Lower leg skin (tissue), 4 donors: ENCODE data around the gene LALBA. TPM values are rescaled to one million over a fixed set of nuclear protein-coding genes. Genes with fewer than 3 reads are reported as not detected.

Experiments used
- DNase-seq, 2 donors: peaks; one replicate each; pipeline ENCODE4 v3.0.0-alpha.2; 2019; ENCODE audit warnings: low spot score in 2 of 2
- H3K4me3 ChIP-seq: fragments of 200-600 bp; sonication (generic); 2 replicates; pipeline ENCODE4 v1.5.1; 2017; ENCODE audit warnings: mild to moderate bottlenecking, low read depth; ENCODE audit not compliant: poor library complexity, severe bottlenecking
- CTCF ChIP-seq, 3 donors: fragments of 450-650 bp; IDR thresholded peaks; one replicate each; pipeline ENCODE4 v1.5.1; 2016; ENCODE audit warnings: antibody characterized with exemption in 3 of 3, mild to moderate bottlenecking in 3 of 3, moderate library complexity in 2 of 3
- POLR2A ChIP-seq, 2 donors: fragments of 450-650 bp; IDR thresholded peaks; one replicate each; pipeline ENCODE4 v1.6.1; 2016 to 2017; ENCODE audit warnings: antibody characterized with exemption in 2 of 2, mild to moderate bottlenecking in 1 of 2, moderate library complexity in 1 of 2
- WGBS, 2 donors: methylation state at CpG; one replicate each; pipeline ENCODE4 v1.1.5; 2018; 5-methylcytosine and 5-hydroxymethylcytosine counted together
- intact Hi-C: fragments of 100-400 bp; cut with DNase I; formaldehyde crosslinking; loops from one replicate; pipeline ENCODE4 v1.15.0; 2023; ENCODE audit warnings: low total_unique reads
- total RNA-seq, 4 donors: library from RNA; depleted of rRNA; stranded (reverse); fragments of >200 nt; gene quantifications; one replicate each; pipeline ENCODE4 v1.1.0, GENCODE V29; 2016

LALBA gene
- total RNA-seq = not detected

DNA sequence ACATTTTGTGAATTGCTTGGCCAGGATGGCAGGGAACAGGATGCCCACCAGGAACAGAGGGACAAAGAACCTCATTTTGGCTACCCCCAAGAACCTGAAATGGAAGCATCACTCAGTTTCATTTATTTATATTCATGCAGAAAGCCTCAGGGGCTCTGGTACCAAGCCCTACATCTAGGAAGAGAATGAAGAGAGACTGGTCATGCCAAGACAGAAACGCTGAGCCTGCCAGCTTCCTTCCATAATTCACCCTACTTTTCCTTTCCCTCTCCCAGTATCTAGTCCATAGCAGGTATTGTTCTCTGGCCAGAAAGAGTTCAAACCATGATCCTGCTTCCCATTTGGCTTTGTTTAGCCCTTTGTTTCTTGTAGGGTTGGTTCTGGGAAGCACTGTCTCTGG, at the start of gene LALBA:
Gene LALBA, minus strand, starts transcription at position 101 of the 400 bp plus-strand sequence. Its CDS starts 26 bp downstream, at position 75.
- no peak for DNase-seq
- WGBS, 2 donors = 47 to 50% methylated on average over 1 of the region's 1 CpG
- no peak within 1 kb of the TSS for H3K4me3 ChIP-seq
- no peak for TF ChIP-seq POLR2A (IDR thresholded peaks at IDR 0.05)
- TF ChIP-seq CTCF (IDR thresholded peaks at IDR 0.05) = no peak
- intact Hi-C loops = no loop called here

GRCh38 chr12:48618541-48618940, 48.7 kb upstream of the LALBA start:
- WGBS, 2 donors = 9 to 10% methylated on average over 7 of the region's 7 CpGs
- DNase-seq = peak; percentile 66 to 89
- intact Hi-C loops = no loop called here

GRCh38 chr12:48615681-48616080, 45.8 kb upstream of the LALBA start:
- no peak overlapping the region for H3K4me3 ChIP-seq
- WGBS, 2 donors = 88 to 89% methylated on average over 4 of the region's 4 CpGs
- intact Hi-C loops = no loop called here
- DNase-seq = no peak
- no peak for TF ChIP-seq POLR2A (IDR thresholded peaks at IDR 0.05)
- no peak for TF ChIP-seq CTCF (IDR thresholded peaks at IDR 0.05)

More at GRCh38 chr12:48618541-48618940, 48.7 kb upstream of the LALBA start:
- TF ChIP-seq CTCF (IDR thresholded peaks at IDR 0.05) = peak in 1 of 3 donors; percentile 51
- TF ChIP-seq POLR2A (IDR thresholded peaks at IDR 0.05) = no peak
- no peak overlapping the region for H3K4me3 ChIP-seq

DNA sequence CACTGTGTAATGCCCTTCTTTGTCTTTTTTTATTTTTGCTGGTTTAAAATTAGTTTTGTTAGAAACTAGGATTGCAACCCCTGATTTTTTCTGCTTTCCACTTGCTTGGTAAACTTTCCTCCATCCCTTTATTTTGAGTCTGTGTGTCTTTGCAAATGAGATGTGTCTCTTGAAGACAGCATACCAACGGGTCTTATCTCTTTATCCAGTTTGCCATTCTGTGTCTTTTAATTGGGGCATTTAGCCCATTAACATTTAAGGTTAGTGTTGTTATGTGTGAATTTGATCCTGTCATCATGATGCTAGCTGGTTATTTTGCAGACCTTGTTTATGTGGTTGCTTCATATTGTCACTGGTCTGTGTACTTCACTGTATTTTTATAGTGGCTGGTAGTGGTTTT, 43.5 kb upstream of the LALBA start:
- 74 to 83% methylated on average over 1 of the region's 1 CpG for WGBS, 2 donors
- intact Hi-C loops = no loop called here
- no peak overlapping the region for H3K4me3 ChIP-seq
- TF ChIP-seq POLR2A (IDR thresholded peaks at IDR 0.05) (no peak), CTCF (IDR thresholded peaks at IDR 0.05) (no peak)
- DNase-seq = no peak

GRCh38 chr12:48602192-48602989, 32.5 kb upstream of the LALBA start:
- 57 to 68% methylated on average over 1 of the region's 1 CpG for WGBS, 2 donors
- no peak overlapping the region for H3K4me3 ChIP-seq
- no peak for DNase-seq
- no peak for TF ChIP-seq CTCF (IDR thresholded peaks at IDR 0.05)
- no peak for TF ChIP-seq POLR2A (IDR thresholded peaks at IDR 0.05)
- intact Hi-C loops = no loop called here
